ENCODE data around the gene TAL2.
A peak's percentile ranks its signal among the peaks of the same experiment; 100 is the strongest.

Gene TAL2

GRCh38 chr9:105662184-105663104 is at the start of gene TAL2:
Gene TAL2 (plus strand): TSS chr9:105662457. CDS start chr9:105662497, 40 bp downstream.
- DNase-seq (ENCODE audit: low read depth, low spot score), result no peak

- no peak for DNase-seq (ENCODE audit: low read depth, low spot score)
Observed at GRCh38 chr9:105621001-105621400, 41.3 kb upstream of the TAL2 start.

GRCh38 chr9:105625088-105625487 is 37.2 kb upstream of the TAL2 start:
- no peak for DNase-seq (ENCODE audit: low read depth, low spot score)

GRCh38 chr9:105632807-105633206 is 29.4 kb upstream of the TAL2 start:
- no peak for DNase-seq (ENCODE audit: low read depth, low spot score)

- DNase-seq (ENCODE audit: low read depth, low spot score), result no peak
Observed at GRCh38 chr9:105633411-105633810, 28.8 kb upstream of the TAL2 start.

- no peak for DNase-seq (ENCODE audit: low read depth, low spot score)
Observed at GRCh38 chr9:105636331-105636730, 25.9 kb upstream of the TAL2 start.

GRCh38 chr9:105637787-105638395 is 24.4 kb upstream of the TAL2 start:
- no peak for DNase-seq (ENCODE audit: low read depth, low spot score)

GRCh38 chr9:105639936-105640335 is 22.3 kb upstream of the TAL2 start:
- DNase-seq (ENCODE audit: low read depth, low spot score), result no peak

- DNase-seq (ENCODE audit: low read depth, low spot score), result no peak
Observed at GRCh38 chr9:105643795-105644194, 18.5 kb upstream of the TAL2 start.

- DNase-seq (ENCODE audit: low read depth, low spot score), result no peak
Observed at GRCh38 chr9:105646879-105647594, 15.2 kb upstream of the TAL2 start.

GRCh38 chr9:105647595-105648349 is 14.5 kb upstream of the TAL2 start:
- peak; percentile 50 for DNase-seq (ENCODE audit: low read depth, low spot score)

- no peak for DNase-seq (ENCODE audit: low read depth, low spot score)
Observed at GRCh38 chr9:105651806-105652205, 10.5 kb upstream of the TAL2 start.

- peak; percentile 52 for DNase-seq (ENCODE audit: low read depth, low spot score)
Observed at GRCh38 chr9:105656131-105656921, 5.9 kb upstream of the TAL2 start.

- DNase-seq (ENCODE audit: low read depth, low spot score), result no peak
Observed at GRCh38 chr9:105658351-105658750, 3.9 kb upstream of the TAL2 start.

GRCh38 chr9:105661011-105661410 is 1.2 kb upstream of the TAL2 start:
- DNase-seq (ENCODE audit: low read depth, low spot score), result no peak

GRCh38 chr9:105663914-105664313 is 1.7 kb downstream of the TAL2 start:
- no peak for DNase-seq (ENCODE audit: low read depth, low spot score)

GRCh38 chr9:105667867-105668266 is 5.6 kb downstream of the TAL2 start:
- no peak for DNase-seq (ENCODE audit: low read depth, low spot score)

- DNase-seq (ENCODE audit: low read depth, low spot score), result no peak
Observed at GRCh38 chr9:105670315-105670714, 8.1 kb downstream of the TAL2 start.

- no peak for DNase-seq (ENCODE audit: low read depth, low spot score)
Observed at GRCh38 chr9:105670775-105671174, 8.5 kb downstream of the TAL2 start.

GRCh38 chr9:105672711-105673234 is 10.5 kb downstream of the TAL2 start:
- DNase-seq (ENCODE audit: low read depth, low spot score), result no peak

Data from astrocyte of the hippocampus (primary cell).